NCI-H748 (cell line): Measurements from ENCODE around the gene SLC35F3.
"Not testable (repeated sequence)": the region's sequence is repeated elsewhere in the genome, so short reads cannot be mapped to it uniquely, and the experiment has no call there.

Experiments used
- DNase-seq: peaks from one replicate; lab custom pipeline; 2025; ENCODE audit not compliant: unreplicated experiment; lab: John Stamatoyannopoulos, UW

The SLC35F3 gene

DNA sequence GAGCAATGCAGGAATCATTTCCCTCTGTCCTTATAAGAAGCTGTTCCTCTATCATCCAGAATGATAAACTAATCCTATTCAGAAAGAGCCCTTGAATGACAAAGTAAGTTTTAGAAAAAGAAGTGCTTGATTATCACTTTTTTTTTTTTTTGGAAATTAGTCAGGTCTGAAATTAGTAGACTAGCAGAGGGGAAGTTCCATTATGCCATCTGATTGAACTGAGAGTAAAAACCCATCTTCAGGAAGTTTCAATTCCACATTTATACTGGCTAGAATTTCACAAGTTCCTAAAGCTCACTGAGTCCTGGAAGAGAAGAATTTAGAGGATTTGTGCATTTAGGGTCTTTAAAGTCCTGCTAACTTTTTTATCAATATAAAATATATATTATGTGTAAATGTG, 340.0 kb downstream of the SLC35F3 start:
- no peak for DNase-seq

DNA sequence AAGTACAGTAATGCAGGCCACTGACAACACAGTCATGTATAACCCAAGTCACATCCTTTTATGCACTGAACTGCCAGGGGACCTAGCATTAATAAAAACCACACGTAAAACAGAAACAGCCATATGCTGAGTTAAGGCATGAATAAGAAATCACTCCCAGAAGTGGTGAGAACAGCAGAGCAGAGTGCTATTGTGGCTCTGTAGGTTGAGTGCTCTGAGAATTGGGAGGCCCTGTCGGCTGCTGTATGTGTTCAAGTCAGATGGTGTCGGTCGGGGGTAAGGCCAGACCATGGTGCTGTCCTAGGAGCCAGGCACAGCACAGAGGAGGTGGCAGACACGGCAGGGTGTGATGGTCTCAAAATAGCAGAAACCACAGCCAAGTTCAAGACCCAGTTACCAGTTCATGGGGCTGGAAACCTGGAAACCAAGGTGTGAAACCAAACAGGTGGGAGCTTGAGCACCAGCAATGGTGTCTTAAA, 342.2 kb downstream of the SLC35F3 start:
- no peak for DNase-seq

DNA sequence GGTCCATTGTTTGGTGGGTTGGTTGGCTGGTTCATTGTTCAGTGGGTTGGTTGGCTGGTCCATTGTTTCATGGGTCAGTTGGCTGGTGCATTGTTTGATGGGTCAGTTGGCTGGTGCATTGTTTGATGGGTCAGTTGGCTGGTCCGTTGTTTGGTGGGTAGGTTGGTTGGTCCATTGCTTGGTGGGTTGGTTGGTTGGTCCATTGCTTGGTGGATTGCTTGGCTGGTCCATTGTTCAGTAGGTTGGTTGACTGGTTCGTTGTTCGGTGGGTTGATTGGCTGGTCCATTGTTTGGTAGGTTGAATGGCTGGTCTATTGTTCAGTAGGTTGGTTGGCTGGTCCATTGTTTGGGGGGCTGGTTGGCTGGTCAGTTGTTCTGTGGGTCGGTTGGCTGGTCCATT, 343.3 kb downstream of the SLC35F3 start:
- not testable (repeated sequence) for DNase-seq

DNA sequence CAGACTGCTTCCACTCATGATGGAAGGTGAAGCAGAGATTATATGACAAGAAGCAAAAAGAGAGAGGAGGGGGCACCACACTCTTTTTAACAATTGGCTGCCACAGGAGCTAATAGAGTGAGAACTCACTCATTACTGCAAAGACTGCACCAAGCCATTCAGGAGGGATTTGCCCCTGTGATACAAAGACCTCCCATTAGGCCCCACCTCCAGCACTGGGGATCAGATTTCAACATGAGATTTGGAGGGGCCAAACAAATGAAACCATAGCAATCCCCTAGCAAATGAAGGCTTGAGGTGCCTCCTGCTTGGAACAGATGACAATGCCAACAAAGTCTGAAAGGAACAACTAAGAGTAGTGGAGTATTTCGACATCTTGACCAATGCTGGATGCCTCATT, 346.3 kb downstream of the SLC35F3 start:
- peak; percentile 39 for DNase-seq

DNA sequence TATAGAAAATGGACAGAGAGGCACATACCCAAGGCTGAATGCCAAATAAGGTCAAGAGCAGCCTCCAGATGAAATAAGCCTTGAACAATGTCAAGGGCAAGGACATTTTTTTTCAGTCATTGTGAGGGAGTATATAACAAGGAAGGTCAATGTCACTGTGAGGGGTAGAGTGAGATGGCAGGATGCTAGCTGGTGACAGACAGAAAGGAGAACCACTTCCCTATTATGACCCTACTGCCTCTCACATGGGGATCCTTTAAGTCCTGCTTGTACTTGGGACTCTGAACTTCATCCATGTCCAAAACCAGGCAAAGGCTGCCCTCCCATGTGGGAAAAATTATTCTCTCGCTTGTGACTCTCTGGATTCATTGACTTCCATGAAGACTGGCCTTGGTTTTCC, 349.3 kb downstream of the SLC35F3 start:
- DNase-seq: no peak

DNA sequence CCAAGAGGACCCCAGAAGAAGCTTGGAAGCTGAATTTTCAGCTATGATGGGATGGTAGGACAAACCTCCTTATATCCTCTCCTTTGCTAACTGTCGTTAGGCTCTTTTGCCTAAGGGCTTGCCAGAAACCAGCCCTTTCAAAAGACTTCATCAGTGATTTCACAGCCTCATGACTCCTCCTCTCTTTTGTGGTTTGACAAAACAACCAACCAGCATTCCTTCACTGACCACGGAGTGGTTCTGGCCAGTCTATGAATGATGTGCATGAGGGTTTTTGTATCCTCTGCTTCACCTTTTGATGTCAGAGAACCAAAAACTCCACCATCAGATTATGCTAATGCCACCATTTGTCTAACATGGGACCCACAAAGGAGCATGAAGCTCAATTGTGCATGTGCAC, 351.9 kb downstream of the SLC35F3 start:
- no peak for DNase-seq

DNA sequence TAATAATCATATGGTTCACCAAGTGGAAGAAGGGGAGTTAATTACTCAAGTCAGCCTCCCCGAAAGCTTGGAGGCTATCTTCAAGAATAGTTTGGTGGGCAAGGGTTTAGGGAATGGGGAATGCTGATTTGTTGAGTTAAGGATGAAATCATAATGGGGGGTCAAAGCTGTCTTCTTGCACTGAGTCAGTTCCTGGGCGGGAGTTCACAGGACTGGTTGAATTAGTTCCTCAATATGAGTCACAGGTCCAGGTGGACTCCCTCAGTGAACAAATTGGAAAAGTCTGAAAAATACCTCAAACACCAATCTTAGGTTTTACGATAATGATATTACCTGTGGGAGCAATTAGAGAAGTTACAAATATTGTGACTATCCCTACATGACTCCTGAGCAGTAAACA, 353.6 kb downstream of the SLC35F3 start:
- no peak for DNase-seq

DNA sequence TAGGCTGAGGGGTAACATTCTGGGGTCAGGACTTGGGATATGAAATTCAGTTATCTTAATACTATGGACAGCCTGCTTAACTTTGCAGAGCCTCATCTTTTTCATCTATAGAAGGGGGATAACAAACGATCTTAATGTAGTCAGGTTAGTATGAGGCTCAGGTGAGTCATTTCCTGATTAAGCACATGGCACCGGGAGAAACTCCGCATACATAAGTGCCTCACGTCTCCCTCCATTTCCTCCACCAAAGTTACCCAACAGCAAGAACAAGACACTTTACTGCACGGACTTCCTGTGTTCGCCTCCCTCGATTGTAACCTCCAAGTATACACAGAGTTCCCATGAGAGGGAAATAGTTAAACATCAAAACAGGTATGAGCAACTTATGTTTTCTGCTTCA, 356.1 kb downstream of the SLC35F3 start:
- DNase-seq: no peak

DNA sequence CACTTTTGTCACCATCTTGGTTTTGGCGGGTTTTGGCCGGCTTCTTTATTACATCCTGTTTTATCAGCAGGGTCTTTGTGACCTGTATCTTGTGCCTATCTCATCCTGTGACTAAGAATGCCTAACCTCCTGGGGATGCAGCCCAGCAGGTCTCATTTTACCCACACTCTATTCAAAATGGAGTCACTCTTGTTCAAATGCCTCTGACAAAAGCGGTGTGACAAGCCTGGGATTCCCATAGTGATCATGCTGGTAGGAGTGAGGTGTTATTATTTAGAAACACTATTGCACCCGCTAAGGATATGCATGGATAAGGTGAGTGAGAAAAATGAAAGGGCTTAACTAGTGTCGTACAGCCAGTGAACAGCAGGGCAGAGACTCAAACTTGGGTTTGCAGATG, 357.1 kb downstream of the SLC35F3 start:
- DNase-seq: no peak

DNA sequence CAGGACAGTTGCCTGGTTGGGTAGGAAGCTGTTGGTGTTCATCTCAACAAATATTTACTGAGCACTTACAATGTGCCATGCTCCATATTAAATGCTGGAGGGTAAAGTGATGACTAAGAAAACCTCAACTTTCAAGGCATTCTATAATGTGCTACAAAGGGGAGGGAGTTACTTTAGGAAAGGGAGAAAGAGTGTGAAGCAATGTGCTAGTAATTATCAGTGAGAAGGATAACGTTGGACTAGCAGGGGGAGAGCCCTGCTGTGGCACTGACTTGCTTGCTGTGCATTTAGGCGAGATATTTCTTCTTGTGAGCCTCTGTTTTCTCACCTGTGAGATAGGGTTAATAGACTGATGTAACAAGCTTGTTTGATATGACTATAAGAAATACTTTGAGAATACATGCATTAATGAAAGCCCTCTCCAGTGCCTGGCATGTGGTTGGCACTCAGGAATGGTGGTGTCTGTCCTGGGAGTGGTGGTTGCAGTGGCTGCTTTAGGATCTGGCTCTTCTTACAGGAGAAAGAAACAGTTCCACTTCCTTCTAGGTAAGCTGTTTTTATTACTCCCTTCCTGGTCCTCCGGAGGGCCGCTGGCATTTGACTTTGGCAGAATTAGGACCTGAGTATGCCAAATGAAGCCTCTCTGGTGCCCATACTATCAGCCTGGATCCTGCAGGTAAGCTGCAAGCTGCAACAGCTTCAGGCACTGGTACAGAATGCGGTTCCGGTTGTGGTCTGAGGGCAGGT, 357.7 kb downstream of the SLC35F3 start:
- DNase-seq: no peak

DNA sequence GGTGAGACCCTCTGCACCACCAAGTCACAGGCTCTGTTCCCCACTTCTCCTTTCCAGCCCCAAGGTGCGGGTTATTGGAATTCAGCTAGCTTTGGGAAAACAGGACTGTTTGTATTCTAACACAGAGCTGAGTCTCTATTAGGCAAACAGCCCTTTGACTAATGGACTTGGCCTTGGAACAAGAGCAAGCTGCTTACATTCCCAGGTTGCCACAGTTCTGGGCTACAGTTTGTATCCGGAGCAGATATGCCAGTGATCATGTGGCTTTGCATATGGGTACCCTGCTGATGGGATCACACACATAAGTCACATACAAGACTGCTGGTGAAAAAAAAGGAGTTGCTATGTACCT, 358.3 kb downstream of the SLC35F3 start:
- no peak for DNase-seq

DNA sequence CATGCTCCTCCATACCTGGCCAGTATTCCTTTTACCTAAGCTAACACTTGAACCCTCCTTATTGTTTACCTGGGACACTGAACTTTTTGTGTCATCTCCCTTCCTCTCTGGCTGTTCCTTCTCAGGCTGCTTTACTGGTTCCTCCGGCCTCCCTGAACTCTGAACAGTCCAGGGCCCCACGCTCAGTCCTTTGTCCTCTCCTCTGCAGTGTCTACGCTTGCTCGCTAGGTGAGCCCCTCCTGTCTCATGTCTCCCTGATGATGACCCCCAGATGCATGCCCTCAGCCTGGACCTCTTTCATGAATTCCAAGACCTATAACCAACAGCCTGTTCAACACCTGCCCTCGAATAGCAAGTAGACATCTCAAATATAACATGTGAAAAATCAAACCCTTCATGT, 360.4 kb downstream of the SLC35F3 start:
- DNase-seq: no peak

DNA sequence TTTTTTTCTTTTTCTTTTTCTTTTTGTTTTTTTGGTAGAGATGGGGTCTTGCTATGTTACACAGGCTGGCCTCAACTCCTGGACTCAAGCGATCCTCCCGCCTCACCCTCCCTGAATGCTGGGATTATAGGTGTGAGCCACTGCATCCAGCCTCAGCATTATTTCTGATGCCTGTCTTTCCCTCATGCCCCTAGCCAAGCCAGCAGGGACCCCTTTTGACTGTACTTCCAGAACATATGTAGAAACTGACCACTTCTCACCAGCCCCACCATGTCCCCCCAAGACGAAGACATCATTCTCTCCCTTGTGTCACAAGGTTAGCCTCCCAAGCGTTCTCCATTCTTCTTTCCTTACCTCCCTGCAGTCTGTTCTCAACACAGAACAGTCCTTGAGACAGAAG, 360.8 kb downstream of the SLC35F3 start:
- no peak for DNase-seq

DNA sequence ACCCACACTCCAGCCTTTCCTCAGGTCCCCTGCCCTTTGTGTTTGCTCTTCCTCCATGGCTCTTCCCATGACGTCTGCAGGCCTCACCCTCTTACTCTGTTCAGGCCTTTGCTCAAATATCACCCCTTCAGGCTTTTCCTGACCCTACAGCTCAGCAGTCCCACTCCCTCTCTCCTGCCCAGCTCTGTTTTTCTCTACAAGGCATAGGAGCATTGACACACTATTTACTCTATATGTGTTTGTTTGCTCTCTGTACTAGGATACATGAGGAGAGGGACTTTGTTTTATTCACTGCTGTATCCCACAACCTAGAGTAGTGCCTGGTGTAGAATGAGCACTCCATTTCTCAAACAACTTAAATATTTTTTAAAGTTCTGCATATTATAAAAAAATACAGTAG, 361.4 kb downstream of the SLC35F3 start:
- DNase-seq: no peak

DNA sequence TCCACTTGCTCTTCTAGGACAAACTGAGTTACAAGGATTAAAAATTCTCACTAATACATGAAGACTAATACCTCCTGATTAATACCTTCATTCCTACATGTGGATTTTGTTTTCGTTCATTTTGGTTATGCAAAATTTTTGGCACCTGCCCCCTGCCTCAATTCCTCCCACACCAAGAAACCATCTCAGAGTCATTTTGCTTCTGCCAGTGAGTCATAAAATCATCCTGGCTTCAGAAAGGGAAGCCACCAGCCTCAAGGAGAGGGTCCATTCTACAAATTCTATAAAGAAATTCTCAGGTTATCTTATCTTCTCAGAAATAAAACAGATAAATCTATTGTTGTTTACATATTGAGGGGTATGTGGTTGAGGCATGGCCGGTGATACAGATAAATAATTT, 365.6 kb downstream of the SLC35F3 start:
- DNase-seq: no peak

DNA sequence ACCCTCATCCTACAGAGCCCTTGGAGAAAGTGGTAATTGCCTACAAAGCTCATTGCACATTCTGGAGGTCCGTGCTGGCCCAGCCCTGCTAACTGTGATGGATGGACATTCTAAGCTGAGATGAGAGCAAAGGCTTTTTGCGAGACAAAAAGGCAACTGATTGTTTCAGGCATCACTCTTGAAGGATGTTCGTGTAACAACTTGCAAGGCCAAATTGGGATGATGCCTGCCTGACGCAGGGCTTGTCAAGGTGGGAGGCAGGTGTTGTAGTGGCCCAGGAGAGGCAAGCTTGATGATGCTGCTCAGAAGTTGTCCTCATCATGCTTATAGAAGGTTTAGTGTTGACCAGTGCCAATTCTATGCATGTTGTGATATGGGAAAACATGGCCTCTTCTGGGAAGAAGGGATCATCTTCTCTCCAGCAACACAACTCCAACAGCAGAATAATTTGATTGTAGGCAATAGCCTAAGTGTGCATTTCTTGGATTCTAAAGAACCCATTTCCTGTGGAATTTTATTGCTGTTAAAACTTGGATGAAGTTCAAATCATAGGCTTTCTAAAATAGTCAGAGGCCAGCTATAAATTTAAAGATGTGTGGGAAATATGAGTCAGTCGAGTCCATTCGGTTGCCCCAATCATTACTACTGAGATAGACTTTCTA, 366.2 kb downstream of the SLC35F3 start:
- DNase-seq: no peak

DNA sequence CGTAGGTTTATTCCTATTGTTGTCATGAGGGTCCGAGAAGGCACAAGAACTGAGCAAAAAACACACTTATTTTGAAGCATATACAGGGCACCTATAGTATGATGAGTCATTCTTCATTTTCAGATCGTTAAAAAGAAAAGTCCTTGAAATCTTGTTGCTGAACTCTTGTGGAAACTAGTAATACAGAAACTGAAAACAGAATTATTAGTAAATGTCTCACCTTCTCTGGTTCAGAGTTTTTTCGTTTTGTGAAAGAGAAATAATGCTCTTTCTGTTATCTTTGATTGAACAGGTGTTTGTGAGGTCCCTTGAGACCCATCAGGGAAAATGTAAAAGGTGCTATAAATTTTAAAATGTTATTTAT, 366.7 kb downstream of the SLC35F3 start:
- no peak for DNase-seq

DNA sequence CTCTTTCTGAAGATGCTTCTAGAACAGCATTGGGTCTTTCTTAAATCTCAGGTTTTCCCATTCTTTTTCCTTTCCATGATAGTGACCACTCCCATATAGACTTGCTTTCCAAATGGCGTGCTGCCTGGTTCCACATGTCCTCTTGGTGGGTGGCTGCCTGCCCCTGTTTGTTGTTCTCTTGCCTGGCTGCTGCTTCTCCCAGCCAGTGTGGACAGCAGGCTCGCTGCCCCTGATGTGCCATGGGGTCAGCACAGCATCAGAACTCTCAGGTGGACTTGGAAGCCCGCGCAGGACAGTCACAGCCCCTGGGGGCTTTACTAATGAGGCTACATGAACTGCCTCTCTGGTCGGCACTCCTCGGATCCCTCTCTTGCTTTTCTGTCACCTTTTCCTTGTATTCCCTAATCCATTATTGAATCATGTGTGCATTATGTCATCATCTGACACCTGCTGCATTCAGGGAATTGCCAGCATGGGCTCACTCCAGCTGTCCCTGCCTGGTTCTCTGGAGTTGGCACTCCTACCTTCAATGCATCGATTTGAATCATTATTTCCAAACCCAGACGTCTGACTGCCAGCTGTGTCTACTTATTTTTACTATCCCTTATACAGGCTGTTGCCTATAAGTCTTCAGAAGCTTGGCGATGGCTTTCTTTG, 368.3 kb downstream of the SLC35F3 start:
- DNase-seq: peak; percentile 28

DNA sequence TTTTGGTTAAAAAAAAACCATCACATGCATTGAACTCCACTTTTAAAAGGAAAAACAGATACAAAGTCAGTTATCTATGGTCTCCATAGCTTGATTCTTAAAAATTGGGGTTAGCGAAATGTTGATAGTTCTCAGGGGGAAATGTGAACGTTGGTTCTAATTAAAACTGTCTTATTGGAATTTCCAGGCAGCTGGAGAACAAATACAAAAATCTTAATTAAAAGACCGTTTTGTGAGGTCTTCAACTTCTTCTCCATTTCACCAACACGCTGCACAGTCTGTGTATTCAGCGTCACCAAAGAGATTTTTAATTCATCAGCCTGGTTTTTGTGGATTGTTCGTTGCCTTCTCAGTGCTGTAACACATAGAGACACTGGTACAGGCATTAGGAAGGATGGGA, 369.5 kb downstream of the SLC35F3 start:
- no peak for DNase-seq

DNA sequence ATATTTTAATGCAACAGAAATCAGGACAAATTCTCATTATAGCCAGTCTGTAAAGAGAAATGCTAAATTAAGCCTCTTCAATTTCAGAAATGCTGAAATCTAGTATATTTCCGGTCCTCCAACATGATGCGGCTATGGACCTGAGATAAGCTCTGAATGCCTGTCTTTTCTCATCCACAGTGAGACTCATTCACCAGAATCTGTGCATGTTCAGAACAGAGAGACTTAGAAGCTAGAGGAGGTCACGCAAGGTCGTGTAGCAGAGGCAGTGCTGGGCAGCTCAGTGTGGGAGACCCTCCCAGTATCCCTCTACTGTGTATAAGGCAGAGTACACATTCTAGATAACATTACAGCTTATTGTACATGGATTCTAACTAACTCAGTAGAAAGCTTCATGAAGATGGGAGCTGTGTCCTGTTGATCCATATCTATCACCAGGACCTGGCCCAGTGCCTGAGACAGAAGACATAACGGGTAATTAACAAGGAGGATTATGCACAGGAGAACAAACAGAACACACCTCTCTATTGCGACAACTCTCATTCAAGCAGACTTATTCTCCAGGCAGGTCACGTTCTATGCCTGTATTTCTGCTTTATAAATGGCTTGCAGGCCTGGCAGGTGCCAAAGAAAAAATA, 371.8 kb downstream of the SLC35F3 start:
- no peak for DNase-seq

DNA sequence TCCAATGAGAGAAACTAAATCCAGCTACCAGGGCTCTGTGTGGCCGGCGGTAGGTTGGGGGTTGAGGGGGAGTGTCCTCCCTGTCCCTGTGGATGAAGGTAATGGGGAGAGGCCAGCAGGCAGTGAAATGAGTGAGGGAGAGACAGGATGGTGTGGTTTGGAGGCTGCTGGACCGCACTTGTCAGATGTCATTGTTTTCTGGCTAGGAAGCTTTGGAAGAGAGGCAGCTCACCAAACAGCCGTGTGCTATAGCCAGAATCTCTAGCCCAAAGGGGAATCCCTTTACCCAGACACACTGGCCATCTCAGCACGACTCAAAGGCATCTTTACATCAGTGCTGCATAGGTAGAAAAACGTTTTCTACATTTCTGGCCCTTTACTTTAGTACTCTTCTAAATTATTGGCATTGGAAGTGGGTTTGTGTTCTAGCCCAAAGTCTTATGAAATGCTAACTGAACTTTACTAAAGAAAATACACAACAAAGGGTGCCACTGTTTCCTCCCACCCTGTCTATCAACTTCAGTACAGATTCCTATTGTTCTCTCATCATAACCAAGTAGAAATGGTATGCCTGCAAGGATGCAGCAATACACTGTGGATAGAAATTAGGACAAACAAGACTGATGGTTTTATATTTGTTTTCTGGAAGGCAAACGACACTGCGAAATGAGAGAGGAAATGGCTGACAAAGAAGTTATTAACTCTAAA, 372.8 kb downstream of the SLC35F3 start:
- no peak for DNase-seq
